Stimulated activated CD4-positive, alpha-beta T cell treated with anti-CD3 and anti-CD28 coated beads, Interleukin-1b, Interleukin-23, amount 100 ng/mL, for 1 hour (primary cell): ENCODE results near the gene ERCC3.
"Not testable (repeated sequence)": the region's sequence is repeated elsewhere in the genome, so short reads cannot be mapped to it uniquely, and the experiment has no call there.

Experiments used
- DNase-seq, 2 donors: peaks; one replicate each; pipeline ENCODE4 v3.0.0-alpha.2; 2020; ENCODE audit warnings: low read depth in 2 of 2

Gene ERCC3

GRCh38 chr2:127279781-127280180, 14.2 kb downstream of the ERCC3 start:
- no peak for DNase-seq

GRCh38 chr2:127278959-127279358, 15.0 kb downstream of the ERCC3 start:
- DNase-seq, result no peak

GRCh38 chr2:127277028-127277427, 16.9 kb downstream of the ERCC3 start:
- no peak for DNase-seq

GRCh38 chr2:127275789-127276188, 18.2 kb downstream of the ERCC3 start:
- no peak for DNase-seq

GRCh38 chr2:127275356-127275755, 18.6 kb downstream of the ERCC3 start:
- no peak for DNase-seq

- no peak for DNase-seq
These were observed 23.3 kb downstream of the ERCC3 start for GRCh38 chr2:127270663-127271062.

GRCh38 chr2:127261804-127262406, 32.0 kb downstream of the ERCC3 start:
- DNase-seq, result no peak

- no peak for DNase-seq
These were observed 34.6 kb downstream of the ERCC3 start for GRCh38 chr2:127259355-127259754.

- DNase-seq, result no peak
These were observed 37.1 kb downstream of the ERCC3 start for GRCh38 chr2:127256866-127257265.

GRCh38 chr2:127256381-127256780, 37.6 kb downstream of the ERCC3 start:
- DNase-seq, result no peak

- DNase-seq, result no peak
These were observed 38.2 kb downstream of the ERCC3 start for GRCh38 chr2:127255721-127256120.

GRCh38 chr2:127255146-127255545, 38.8 kb downstream of the ERCC3 start:
- no peak for DNase-seq

GRCh38 chr2:127254386-127254981, 39.5 kb downstream of the ERCC3 start:
- no peak for DNase-seq

- not testable (repeated sequence) for DNase-seq
These were observed 52.8 kb downstream of the ERCC3 start for GRCh38 chr2:127241184-127241583.

GRCh38 chr2:127239395-127239794, 54.5 kb downstream of the ERCC3 start:
- DNase-seq, result no peak

- not testable (repeated sequence) for DNase-seq
These were observed 56.2 kb downstream of the ERCC3 start for GRCh38 chr2:127237768-127238167.

GRCh38 chr2:127235082-127235702, 58.8 kb downstream of the ERCC3 start:
- no peak for DNase-seq

- DNase-seq, result no peak
These were observed 60.2 kb downstream of the ERCC3 start for GRCh38 chr2:127233710-127234109.

GRCh38 chr2:127231130-127231865, 62.6 kb downstream of the ERCC3 start:
- no peak for DNase-seq

- no peak for DNase-seq
These were observed 64.4 kb downstream of the ERCC3 start for GRCh38 chr2:127229555-127229954.

- DNase-seq, result no peak
These were observed 65.8 kb downstream of the ERCC3 start for GRCh38 chr2:127228102-127228501.

GRCh38 chr2:127227264-127227660, 66.7 kb downstream of the ERCC3 start:
- DNase-seq, result not testable (repeated sequence)
